ENCODE results near the gene BTNL9. TPM values are rescaled to one million over a fixed set of nuclear protein-coding genes. Genes with fewer than 3 reads are reported as not detected.

The BTNL9 gene
- total and polyA plus RNA-seq, 5 donors = 8.0 to 57.8 (median 36.3) TPM

- no peak for ATAC-seq
- peaks cover 3% of the 10 kb centered on the region for H3K27me3 ChIP-seq (ENCODE audit: control insufficient read depth, insufficient read depth)
- H3K4me3 ChIP-seq (ENCODE audit: low read length) = no peak overlapping the region
- H3K4me1 ChIP-seq (ENCODE audit: control insufficient read depth, insufficient read depth, low read length) = no peaks in the 10 kb centered on the region
- no peak overlapping the region for H3K27ac ChIP-seq (ENCODE audit: low read length)
- H3K9me3 ChIP-seq (ENCODE audit: control insufficient read depth, low read length) = no peaks in the 10 kb centered on the region
- intact Hi-C loops (cut with DNase I) = no loop called here
- DNase-seq = no peak
- 63% methylated on average over 14 of the region's 14 CpGs for WGBS
Measured at GRCh38 chr5:181061645-181062044, 21.6 kb downstream of the BTNL9 start.

- ATAC-seq (no peak), DNase-seq (no peak)
- no peaks in the 10 kb centered on the region for H3K4me1 ChIP-seq (ENCODE audit: control insufficient read depth, insufficient read depth, low read length)
- no peak overlapping the region for H3K27ac ChIP-seq (ENCODE audit: low read length)
- intact Hi-C loops (cut with DNase I) = no loop called here
- H3K9me3 ChIP-seq (ENCODE audit: control insufficient read depth, low read length) = no peaks in the 10 kb centered on the region
- H3K27me3 ChIP-seq (ENCODE audit: control insufficient read depth, insufficient read depth) = peaks cover 3% of the 10 kb centered on the region
- H3K4me3 ChIP-seq (ENCODE audit: low read length) = no peak overlapping the region
- WGBS = 83% methylated on average over 6 of the region's 6 CpGs
Measured at GRCh38 chr5:181062631-181063030, 22.6 kb downstream of the BTNL9 start.

- H3K9me3 ChIP-seq (ENCODE audit: control insufficient read depth, low read length) = no peaks in the 10 kb centered on the region
- 88% methylated on average over 8 of the region's 8 CpGs for WGBS
- H3K27me3 ChIP-seq (ENCODE audit: control insufficient read depth, insufficient read depth) = peaks cover 3% of the 10 kb centered on the region
- ATAC-seq (no peak), DNase-seq (no peak)
- no peak overlapping the region for H3K27ac ChIP-seq (ENCODE audit: low read length)
- no peaks in the 10 kb centered on the region for H3K4me1 ChIP-seq (ENCODE audit: control insufficient read depth, insufficient read depth, low read length)
- no peak overlapping the region for H3K4me3 ChIP-seq (ENCODE audit: low read length)
- intact Hi-C loops (cut with DNase I) = no loop called here
Measured at GRCh38 chr5:181063514-181063913, 23.4 kb downstream of the BTNL9 start.

GRCh38 chr5:181064987-181065386, 24.9 kb downstream of the BTNL9 start:
- H3K4me1 ChIP-seq (ENCODE audit: control insufficient read depth, insufficient read depth, low read length) = no peaks in the 10 kb centered on the region
- peaks cover 3% of the 10 kb centered on the region for H3K27me3 ChIP-seq (ENCODE audit: control insufficient read depth, insufficient read depth)
- no peak overlapping the region for H3K27ac ChIP-seq (ENCODE audit: low read length)
- no peaks in the 10 kb centered on the region for H3K9me3 ChIP-seq (ENCODE audit: control insufficient read depth, low read length)
- WGBS = 90% methylated on average over 7 of the region's 7 CpGs
- no peak overlapping the region for H3K4me3 ChIP-seq (ENCODE audit: low read length)
- ATAC-seq (no peak), DNase-seq (no peak)
- intact Hi-C loops (cut with DNase I) = no loop called here

- intact Hi-C loops (cut with DNase I) = no loop called here
- Histone ChIP-seq H3K27ac (ENCODE audit: low read length) (no peak overlapping the region), H3K9me3 (ENCODE audit: control insufficient read depth, low read length) (no peaks in the 10 kb centered on the region), H3K4me3 (ENCODE audit: low read length) (no peak overlapping the region), H3K4me1 (ENCODE audit: control insufficient read depth, insufficient read depth, low read length) (no peaks in the 10 kb centered on the region), H3K27me3 (ENCODE audit: control insufficient read depth, insufficient read depth) (no peaks in the 10 kb centered on the region)
- ATAC-seq = no peak
- no peak for DNase-seq
- 39% methylated on average over 26 of the region's 26 CpGs for WGBS
Measured at GRCh38 chr5:181069767-181070491, 29.9 kb downstream of the BTNL9 start.

- Histone ChIP-seq H3K27me3 (ENCODE audit: control insufficient read depth, insufficient read depth) (no peaks in the 10 kb centered on the region), H3K27ac (ENCODE audit: low read length) (no peak overlapping the region), H3K4me3 (ENCODE audit: low read length) (no peak overlapping the region), H3K4me1 (ENCODE audit: control insufficient read depth, insufficient read depth, low read length) (no peaks in the 10 kb centered on the region), H3K9me3 (ENCODE audit: control insufficient read depth, low read length) (no peaks in the 10 kb centered on the region)
- DNase-seq (no peak), ATAC-seq (peak in 1 of 2 donors; percentile 14)
- WGBS = 62% methylated on average over 14 of the region's 14 CpGs
- intact Hi-C loops (cut with DNase I) = no loop called here
Measured at GRCh38 chr5:181070523-181070922, 30.5 kb downstream of the BTNL9 start.

- H3K27me3 ChIP-seq (ENCODE audit: control insufficient read depth, insufficient read depth) = no peaks in the 10 kb centered on the region
- no peak for ATAC-seq
Measured at GRCh38 chr5:181071257-181071656, 31.2 kb downstream of the BTNL9 start.

GRCh38 chr5:181076920-181077319, 36.9 kb downstream of the BTNL9 start:
- H3K4me3 ChIP-seq (ENCODE audit: low read length) = no peak overlapping the region

More at GRCh38 chr5:181071257-181071656, 31.2 kb downstream of the BTNL9 start:
- WGBS = 60% methylated on average over 6 of the region's 6 CpGs
- Histone ChIP-seq H3K4me1 (ENCODE audit: control insufficient read depth, insufficient read depth, low read length) (no peaks in the 10 kb centered on the region), H3K27ac (ENCODE audit: low read length) (no peak overlapping the region), H3K4me3 (ENCODE audit: low read length) (no peak overlapping the region), H3K9me3 (ENCODE audit: control insufficient read depth, low read length) (no peaks in the 10 kb centered on the region)
- intact Hi-C loops (cut with DNase I) = no loop called here
- DNase-seq = no peak

GRCh38 chr5:181081989-181082388, 41.9 kb downstream of the BTNL9 start:
- ATAC-seq = no peak
- DNase-seq = no peak
- intact Hi-C loops (cut with DNase I) = no loop called here
- Histone ChIP-seq H3K9me3 (ENCODE audit: control insufficient read depth, low read length) (no peaks in the 10 kb centered on the region), H3K27ac (ENCODE audit: low read length) (no peak overlapping the region), H3K4me1 (ENCODE audit: control insufficient read depth, insufficient read depth, low read length) (no peaks in the 10 kb centered on the region), H3K4me3 (ENCODE audit: low read length) (no peak overlapping the region), H3K27me3 (ENCODE audit: control insufficient read depth, insufficient read depth) (no peaks in the 10 kb centered on the region)

More at GRCh38 chr5:181076920-181077319, 36.9 kb downstream of the BTNL9 start:
- ATAC-seq = no peak
- Histone ChIP-seq H3K27ac (ENCODE audit: low read length) (no peak overlapping the region), H3K27me3 (ENCODE audit: control insufficient read depth, insufficient read depth) (no peaks in the 10 kb centered on the region), H3K4me1 (ENCODE audit: control insufficient read depth, insufficient read depth, low read length) (no peaks in the 10 kb centered on the region), H3K9me3 (ENCODE audit: control insufficient read depth, low read length) (no peaks in the 10 kb centered on the region)
- intact Hi-C loops (cut with DNase I) = no loop called here
- no peak for DNase-seq

- Histone ChIP-seq H3K4me3 (ENCODE audit: low read length) (no peak overlapping the region), H3K9me3 (ENCODE audit: control insufficient read depth, low read length) (no peaks in the 10 kb centered on the region), H3K27me3 (ENCODE audit: control insufficient read depth, insufficient read depth) (no peaks in the 10 kb centered on the region), H3K27ac (ENCODE audit: low read length) (no peak overlapping the region), H3K4me1 (ENCODE audit: control insufficient read depth, insufficient read depth, low read length) (no peaks in the 10 kb centered on the region)
- WGBS = 41% methylated on average over 18 of the region's 18 CpGs
- DNase-seq (no peak), ATAC-seq (no peak)
- intact Hi-C loops (cut with DNase I) = no loop called here
Measured at GRCh38 chr5:181084621-181085195, 44.6 kb downstream of the BTNL9 start.

GRCh38 chr5:181086026-181086883, 46.2 kb downstream of the BTNL9 start:
- H3K27me3 ChIP-seq (ENCODE audit: control insufficient read depth, insufficient read depth) = no peaks in the 10 kb centered on the region
- DNase-seq (no peak), ATAC-seq (no peak)
- intact Hi-C loops (cut with DNase I) = no loop called here
- H3K4me1 ChIP-seq (ENCODE audit: control insufficient read depth, insufficient read depth, low read length) = no peaks in the 10 kb centered on the region
- H3K4me3 ChIP-seq (ENCODE audit: low read length) = no peak overlapping the region
- no peak overlapping the region for H3K27ac ChIP-seq (ENCODE audit: low read length)
- no peaks in the 10 kb centered on the region for H3K9me3 ChIP-seq (ENCODE audit: control insufficient read depth, low read length)
- 68% methylated on average over 17 of the region's 17 CpGs for WGBS

Data from right cardiac atrium (tissue), 5 donors.